ENCODE data around the gene DPH2.

Gene DPH2

GRCh38 chr1:44021156-44021555, 51.3 kb downstream of the DPH2 start:
- Histone ChIP-seq H3K9ac (ENCODE audit: low read depth, low read length) (no peak overlapping the region), H3K36me3 (ENCODE audit: insufficient read depth, low read length) (peaks cover 22% of the 10 kb centered on the region), H3K4me1 (ENCODE audit: insufficient read depth, low read length) (peaks cover 3% of the 10 kb centered on the region; the same call in 1 of the 2 replicates), H3K4me3 (ENCODE audit: low read length) (no peak overlapping the region), H3K9me3 (ENCODE audit: insufficient read depth, low read depth, low read length) (no peaks in the 10 kb centered on the region), H3K27ac (ENCODE audit: low read depth, low read length) (no peak overlapping the region), H3K27me3 (ENCODE audit: insufficient read depth, low read length) (no peaks in the 10 kb centered on the region)
- WGBS = 89% methylated on average over 8 of the region's 8 CpGs

DNA sequence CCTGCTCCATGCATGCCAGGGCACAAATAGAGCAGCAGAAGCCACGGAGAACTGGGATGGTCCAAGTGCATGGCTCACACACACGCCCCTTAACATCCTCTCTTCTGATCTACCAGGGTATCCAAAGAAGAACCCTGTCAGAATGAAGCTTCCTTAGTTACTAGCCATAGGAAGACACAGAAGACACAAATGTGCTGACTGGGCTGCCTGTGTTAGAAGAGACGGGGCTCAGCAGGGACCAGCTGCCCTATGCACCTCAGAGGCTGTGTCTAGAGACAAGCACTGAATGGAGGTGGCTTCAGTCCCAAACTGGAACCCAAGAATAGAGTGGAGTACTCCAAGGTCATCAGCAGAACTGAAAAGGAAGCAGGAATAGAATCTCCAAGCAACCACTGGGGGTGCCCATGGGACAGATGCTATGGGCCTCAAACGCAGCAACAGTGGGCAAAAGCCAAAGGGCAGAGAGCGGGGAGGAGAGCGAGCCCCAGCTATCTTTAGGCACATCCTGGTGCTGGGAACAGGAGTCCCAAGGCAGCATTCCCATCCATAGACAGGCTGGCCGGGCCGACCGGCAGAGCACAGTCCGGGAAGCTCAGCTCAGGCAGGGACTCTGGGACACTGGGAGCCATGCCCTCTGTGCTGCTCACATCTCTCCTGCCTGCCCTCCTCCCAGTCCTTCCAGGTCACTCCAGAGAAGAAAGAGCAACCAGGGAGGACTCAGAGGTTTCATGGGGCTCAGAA, 51.9 kb downstream of the DPH2 start:
- H3K4me1 ChIP-seq (ENCODE audit: insufficient read depth, low read length) = peaks cover 3% of the 10 kb centered on the region; the same call in 1 of the 2 replicates
- no peak overlapping the region for H3K4me3 ChIP-seq (ENCODE audit: low read length)
- no peaks in the 10 kb centered on the region for H3K27me3 ChIP-seq (ENCODE audit: insufficient read depth, low read length)
- H3K36me3 ChIP-seq (ENCODE audit: insufficient read depth, low read length) = peaks cover 22% of the 10 kb centered on the region
- H3K9me3 ChIP-seq (ENCODE audit: insufficient read depth, low read depth, low read length) = no peaks in the 10 kb centered on the region
- WGBS = 92% methylated on average over 10 of the region's 10 CpGs
- no peak overlapping the region for H3K9ac ChIP-seq (ENCODE audit: low read depth, low read length)
- H3K27ac ChIP-seq (ENCODE audit: low read depth, low read length) = no peak overlapping the region
